AG08396 (cell line): ENCODE data around the gene LMBRD1.
"Not testable (repeated sequence)": the region's sequence is repeated elsewhere in the genome, so short reads cannot be mapped to it uniquely, and the experiment has no call there.

ENCODE experiments used
- DNase-seq: peaks from one replicate; pipeline ENCODE4 v3.0.0; 2012; ENCODE audit warnings: low spot score, mixed read lengths

LMBRD1 gene

GRCh38 chr6:69732640-69733039 lies 64.2 kb downstream of the LMBRD1 start:
- no peak for DNase-seq

- no peak for DNase-seq
Measured at GRCh38 chr6:69732045-69732444, 64.8 kb downstream of the LMBRD1 start.

- no peak for DNase-seq
Measured at GRCh38 chr6:69729870-69730449, 66.8 kb downstream of the LMBRD1 start.

GRCh38 chr6:69722683-69723082 lies 74.1 kb downstream of the LMBRD1 start:
- DNase-seq: no peak

- DNase-seq: peak; percentile 8
Measured at GRCh38 chr6:69719602-69720193, 77.1 kb downstream of the LMBRD1 start.

GRCh38 chr6:69706724-69707123 lies 90.1 kb downstream of the LMBRD1 start:
- no peak for DNase-seq

- DNase-seq: no peak
Measured at GRCh38 chr6:69705954-69706353, 90.9 kb downstream of the LMBRD1 start.

GRCh38 chr6:69704916-69705315 lies 91.9 kb downstream of the LMBRD1 start:
- DNase-seq: no peak

- no peak for DNase-seq
Measured at GRCh38 chr6:69699655-69700054, 97.2 kb downstream of the LMBRD1 start.

GRCh38 chr6:69696273-69696672 lies 100.5 kb downstream of the LMBRD1 start:
- DNase-seq: no peak

GRCh38 chr6:69693762-69694161 lies 103.0 kb downstream of the LMBRD1 start:
- DNase-seq: no peak

GRCh38 chr6:69690986-69691385 lies 105.8 kb downstream of the LMBRD1 start:
- DNase-seq: no peak

GRCh38 chr6:69680302-69680701 lies 116.5 kb downstream of the LMBRD1 start:
- no peak for DNase-seq

- no peak for DNase-seq
Measured at GRCh38 chr6:69673298-69673697, 123.5 kb downstream of the LMBRD1 start.

GRCh38 chr6:69668916-69669315 lies 127.9 kb downstream of the LMBRD1 start:
- DNase-seq: no peak

GRCh38 chr6:69666779-69667178 lies 130.0 kb downstream of the LMBRD1 start:
- DNase-seq: not testable (repeated sequence)

- no peak for DNase-seq
Measured at GRCh38 chr6:69665437-69665836, 131.4 kb downstream of the LMBRD1 start.

GRCh38 chr6:69664551-69664950 lies 132.3 kb downstream of the LMBRD1 start:
- DNase-seq: no peak

GRCh38 chr6:69663215-69663614 lies 133.6 kb downstream of the LMBRD1 start:
- no peak for DNase-seq

GRCh38 chr6:69650703-69651102 lies 146.1 kb downstream of the LMBRD1 start:
- no peak for DNase-seq

GRCh38 chr6:69647726-69648125 lies 149.1 kb downstream of the LMBRD1 start:
- no peak for DNase-seq

GRCh38 chr6:69643688-69644087 lies 153.1 kb downstream of the LMBRD1 start:
- no peak for DNase-seq

GRCh38 chr6:69632932-69633331 lies 163.9 kb downstream of the LMBRD1 start:
- DNase-seq: no peak
